Measurements from ENCODE around the gene RHBG.

DNA sequence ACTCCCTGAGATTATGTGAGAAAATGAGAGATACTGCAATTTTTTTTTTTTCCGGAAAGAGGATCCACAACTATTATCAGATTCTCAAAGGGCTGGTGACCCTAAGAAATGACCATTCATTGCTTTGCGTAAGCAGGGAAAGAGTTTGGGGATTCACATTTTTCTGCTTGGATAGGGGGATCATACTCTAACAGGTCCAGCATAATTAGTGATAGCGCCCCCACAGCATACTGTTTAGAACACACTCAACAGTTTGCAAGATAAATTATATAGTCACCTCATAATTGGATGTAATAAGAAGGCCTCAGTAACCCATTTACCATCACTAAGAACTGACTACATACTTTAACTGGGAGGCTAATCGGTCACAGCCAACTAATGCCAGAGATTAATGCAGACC, 32.8 kb upstream of the RHBG start:
- TF ChIP-seq, protein P1, sequence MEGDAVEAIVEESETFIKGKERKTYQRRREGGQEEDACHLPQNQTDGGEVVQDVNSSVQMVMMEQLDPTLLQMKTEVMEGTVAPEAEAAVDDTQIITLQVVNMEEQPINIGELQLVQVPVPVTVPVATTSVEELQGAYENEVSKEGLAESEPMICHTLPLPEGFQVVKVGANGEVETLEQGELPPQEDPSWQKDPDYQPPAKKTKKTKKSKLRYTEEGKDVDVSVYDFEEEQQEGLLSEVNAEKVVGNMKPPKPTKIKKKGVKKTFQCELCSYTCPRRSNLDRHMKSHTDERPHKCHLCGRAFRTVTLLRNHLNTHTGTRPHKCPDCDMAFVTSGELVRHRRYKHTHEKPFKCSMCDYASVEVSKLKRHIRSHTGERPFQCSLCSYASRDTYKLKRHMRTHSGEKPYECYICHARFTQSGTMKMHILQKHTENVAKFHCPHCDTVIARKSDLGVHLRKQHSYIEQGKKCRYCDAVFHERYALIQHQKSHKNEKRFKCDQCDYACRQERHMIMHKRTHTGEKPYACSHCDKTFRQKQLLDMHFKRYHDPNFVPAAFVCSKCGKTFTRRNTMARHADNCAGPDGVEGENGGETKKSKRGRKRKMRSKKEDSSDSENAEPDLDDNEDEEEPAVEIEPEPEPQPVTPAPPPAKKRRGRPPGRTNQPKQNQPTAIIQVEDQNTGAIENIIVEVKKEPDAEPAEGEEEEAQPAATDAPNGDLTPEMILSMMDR (optimal IDR thresholded peaks at IDR 0.05 in 1 of 3, IDR thresholded peaks at IDR 0.05 in 1 of 3, conservative IDR thresholded peaks at IDR 0.05 in 1 of 3; ENCODE audit: extremely low read depth in 1 of 3, insufficient read depth in 2 of 3, low read length in 3 of 3), result peak; percentile 7 to 21 (median 9)
- no peak for TF ChIP-seq EZH2 (IDR thresholded peaks at IDR 0.05; ENCODE audit: low read length)

Data from keratinocyte (primary cell).